ENCODE measurements around the gene CLEC4E. TPM values are rescaled to one million over a fixed set of nuclear protein-coding genes. Genes with fewer than 3 reads are reported as not detected.

The CLEC4E gene
- total and polyA plus RNA-seq, 8 donors = 0.11 to 37.5 (median 0.42) TPM

- Histone ChIP-seq H3K4me3 (no peak overlapping the region), H3K36me3 (no peaks in the 10 kb centered on the region), H3K9me3 (peaks cover 0 to 6% of the 10 kb centered on the region in 2 donors), H3K27ac (no peak overlapping the region), H3K27me3 (no peaks in the 10 kb centered on the region), H3K4me1 (peaks cover 0 to 2% of the 10 kb centered on the region in 2 donors)
- DNase-seq (no peak), ATAC-seq (no peak)
- intact Hi-C loops (cut with DNase I) = no loop called here
- TF ChIP-seq, protein P1, sequence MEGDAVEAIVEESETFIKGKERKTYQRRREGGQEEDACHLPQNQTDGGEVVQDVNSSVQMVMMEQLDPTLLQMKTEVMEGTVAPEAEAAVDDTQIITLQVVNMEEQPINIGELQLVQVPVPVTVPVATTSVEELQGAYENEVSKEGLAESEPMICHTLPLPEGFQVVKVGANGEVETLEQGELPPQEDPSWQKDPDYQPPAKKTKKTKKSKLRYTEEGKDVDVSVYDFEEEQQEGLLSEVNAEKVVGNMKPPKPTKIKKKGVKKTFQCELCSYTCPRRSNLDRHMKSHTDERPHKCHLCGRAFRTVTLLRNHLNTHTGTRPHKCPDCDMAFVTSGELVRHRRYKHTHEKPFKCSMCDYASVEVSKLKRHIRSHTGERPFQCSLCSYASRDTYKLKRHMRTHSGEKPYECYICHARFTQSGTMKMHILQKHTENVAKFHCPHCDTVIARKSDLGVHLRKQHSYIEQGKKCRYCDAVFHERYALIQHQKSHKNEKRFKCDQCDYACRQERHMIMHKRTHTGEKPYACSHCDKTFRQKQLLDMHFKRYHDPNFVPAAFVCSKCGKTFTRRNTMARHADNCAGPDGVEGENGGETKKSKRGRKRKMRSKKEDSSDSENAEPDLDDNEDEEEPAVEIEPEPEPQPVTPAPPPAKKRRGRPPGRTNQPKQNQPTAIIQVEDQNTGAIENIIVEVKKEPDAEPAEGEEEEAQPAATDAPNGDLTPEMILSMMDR (IDR thresholded peaks at IDR 0.05) = no peak
Observed at GRCh38 chr12:8561011-8561410, 20.3 kb upstream of the CLEC4E start.

DNA sequence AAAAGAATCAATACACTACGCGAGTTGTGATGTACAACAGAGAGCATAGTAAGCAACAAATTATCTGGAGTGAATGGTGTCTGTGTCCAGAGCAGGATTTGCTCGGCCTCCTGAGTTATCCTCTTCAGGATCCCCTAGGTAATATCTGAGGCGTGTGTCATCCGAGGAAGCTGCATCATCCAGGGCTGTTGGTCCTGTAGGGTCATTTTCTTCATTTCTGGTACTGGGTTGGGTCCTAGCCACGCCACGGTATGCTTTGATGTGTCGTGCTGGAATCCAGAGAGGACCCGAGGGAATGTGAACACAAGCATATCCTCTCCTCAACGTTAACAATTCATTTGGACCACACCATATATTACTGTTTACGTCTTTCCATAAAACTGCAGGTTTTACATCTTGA is 19.0 kb upstream of the CLEC4E start:
- TF ChIP-seq, protein P1 (IDR thresholded peaks at IDR 0.05) = no peak

GRCh38 chr12:8556531-8557097 is 15.9 kb upstream of the CLEC4E start:
- Histone ChIP-seq H3K9me3 (no peaks in the 10 kb centered on the region), H3K4me3 (no peak overlapping the region), H3K36me3 (no peaks in the 10 kb centered on the region), H3K27ac (no peak overlapping the region), H3K27me3 (no peaks in the 10 kb centered on the region), H3K4me1 (no peaks in the 10 kb centered on the region)
- intact Hi-C loops (cut with DNase I) = no loop called here
- DNase-seq = no peak
- TF ChIP-seq, protein P1 (IDR thresholded peaks at IDR 0.05) = no peak
- ATAC-seq = no peak

More for the DNA sequence above, 19.0 kb upstream of the CLEC4E start:
- intact Hi-C loops (cut with DNase I) = no loop called here
- no peaks in the 10 kb centered on the region for H3K27me3 ChIP-seq
- peaks cover 0 to 6% of the 10 kb centered on the region in 2 donors for H3K9me3 ChIP-seq
- no peak overlapping the region for H3K27ac ChIP-seq
- ATAC-seq (no peak), DNase-seq (no peak)
- H3K4me1 ChIP-seq = peaks cover 0 to 1% of the 10 kb centered on the region in 2 donors
- no peaks in the 10 kb centered on the region for H3K36me3 ChIP-seq
- H3K4me3 ChIP-seq = no peak overlapping the region

DNA sequence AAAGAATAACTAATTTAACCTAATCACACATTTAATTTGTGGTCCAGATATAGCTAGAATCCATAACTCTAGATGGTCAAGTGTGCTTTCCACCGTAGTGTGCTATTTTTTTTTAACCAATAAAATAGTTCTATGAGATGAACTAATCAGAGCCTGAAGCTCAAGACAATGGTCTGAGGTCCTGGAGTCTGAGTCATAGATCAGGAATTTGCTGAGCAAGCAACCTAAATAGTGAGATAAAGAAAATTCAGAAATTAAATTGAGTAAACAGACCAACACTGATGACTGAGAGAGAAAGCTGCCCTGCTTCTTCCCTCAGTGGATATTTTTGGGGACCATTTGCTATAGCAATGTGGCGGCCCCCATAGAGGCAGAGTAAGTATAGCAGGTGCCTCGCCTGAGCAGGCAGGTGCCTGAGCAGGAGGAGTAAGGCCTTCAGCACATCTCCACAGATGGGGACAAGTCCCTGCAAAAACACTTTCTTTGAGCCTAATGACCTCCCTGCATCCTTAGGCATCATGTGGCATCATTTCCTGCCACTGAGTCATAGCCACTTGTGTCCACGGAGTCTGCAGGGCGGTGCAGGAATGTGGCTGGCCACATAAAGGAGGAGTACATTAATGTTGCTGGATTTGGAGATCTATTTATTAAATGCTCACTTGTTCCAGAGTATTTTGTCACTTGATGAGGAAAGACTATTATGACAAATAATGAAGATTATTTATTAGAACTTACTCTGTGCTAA is 13.9 kb upstream of the CLEC4E start:
- intact Hi-C loops (cut with DNase I) = no loop called here
- DNase-seq (no peak), ATAC-seq (no peak)
- TF ChIP-seq, protein P1 (IDR thresholded peaks at IDR 0.05) = no peak
- Histone ChIP-seq H3K4me3 (no peak overlapping the region), H3K27ac (no peak overlapping the region), H3K4me1 (no peaks in the 10 kb centered on the region), H3K9me3 (no peaks in the 10 kb centered on the region), H3K36me3 (no peaks in the 10 kb centered on the region), H3K27me3 (no peaks in the 10 kb centered on the region)

DNA sequence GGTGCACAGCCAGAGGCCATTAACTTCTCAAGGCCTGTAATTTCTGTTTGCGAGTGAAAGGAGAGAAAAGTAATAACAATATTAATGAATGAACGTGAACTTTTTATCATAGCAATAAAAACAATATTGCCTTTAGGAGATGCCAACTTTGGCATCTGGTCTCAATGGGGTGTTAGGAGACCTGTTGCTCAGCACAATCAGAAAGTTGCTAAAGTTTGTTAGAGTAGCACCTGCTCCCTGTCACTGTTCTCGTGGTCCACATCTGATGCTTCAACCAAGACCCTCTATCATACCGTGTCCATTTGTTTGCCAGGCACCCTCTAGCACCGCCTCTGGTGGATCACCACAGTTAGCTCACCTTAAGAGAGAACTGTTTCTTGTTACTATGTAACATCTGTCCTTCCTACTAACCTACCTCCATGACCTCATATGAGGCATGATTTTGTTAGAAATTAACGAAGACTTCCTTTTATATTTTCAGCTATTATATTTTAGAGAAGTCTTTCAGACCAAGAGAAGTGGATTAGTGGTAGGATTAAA is 12.5 kb upstream of the CLEC4E start:
- no peak overlapping the region for H3K27ac ChIP-seq
- intact Hi-C loops (cut with DNase I) = no loop called here
- TF ChIP-seq, protein P1 (IDR thresholded peaks at IDR 0.05) = no peak
- H3K27me3 ChIP-seq = no peaks in the 10 kb centered on the region
- H3K9me3 ChIP-seq = no peaks in the 10 kb centered on the region
- no peak overlapping the region for H3K4me3 ChIP-seq
- H3K36me3 ChIP-seq = no peaks in the 10 kb centered on the region
- no peaks in the 10 kb centered on the region for H3K4me1 ChIP-seq
- DNase-seq (no peak), ATAC-seq (no peak)

Data from left lung (tissue), 10 donors.